Measurements from ENCODE around the gene CCDC182. TPM values are rescaled to one million over a fixed set of nuclear protein-coding genes. Genes with fewer than 3 reads are reported as not detected.

CCDC182 gene
- total RNA-seq, 1 donor from 2014 or later, result not detected

GRCh38 chr17:57735230-57735629 lies 9.9 kb downstream of the CCDC182 start:
- TF ChIP-seq CTCF (IDR thresholded peaks at IDR 0.05), result no peak
- ATAC-seq (no peak), DNase-seq (no peak)
- intact Hi-C loops (cut with DNase I), result no loop called here
- Histone ChIP-seq H3K27me3 (peaks cover 4% of the 10 kb centered on the region), H3K36me3 (no peaks in the 10 kb centered on the region), H3K4me1 (no peaks in the 10 kb centered on the region), H3K9me3 (no peaks in the 10 kb centered on the region), H3K4me3 (no peak overlapping the region), H3K27ac (no peak overlapping the region)

DNA sequence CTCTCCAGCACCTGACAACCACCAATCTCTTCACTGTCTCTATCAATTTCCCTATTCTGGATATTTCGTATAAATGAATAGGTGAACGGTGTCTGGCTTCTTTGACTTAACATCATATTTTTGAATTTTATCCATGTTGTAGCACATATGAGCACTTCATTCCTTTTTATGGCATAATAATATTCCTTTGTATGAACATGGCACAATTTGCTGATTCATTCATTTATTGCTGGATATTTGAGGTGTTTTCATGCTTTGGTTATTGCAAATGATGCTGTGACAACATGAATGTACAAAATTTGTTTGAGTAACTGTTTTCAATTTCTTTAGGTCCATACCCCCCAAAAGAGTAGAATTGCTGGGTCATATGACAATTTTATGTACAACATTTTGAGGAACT lies 12.0 kb downstream of the CCDC182 start:
- Histone ChIP-seq H3K27me3 (peaks cover 4% of the 10 kb centered on the region), H3K4me3 (no peak overlapping the region), H3K27ac (no peak overlapping the region), H3K36me3 (no peaks in the 10 kb centered on the region), H3K9me3 (no peaks in the 10 kb centered on the region), H3K4me1 (no peaks in the 10 kb centered on the region)
- intact Hi-C loops (cut with DNase I), result no loop called here
- DNase-seq (no peak), ATAC-seq (no peak)
- TF ChIP-seq CTCF (IDR thresholded peaks at IDR 0.05), result no peak

DNA sequence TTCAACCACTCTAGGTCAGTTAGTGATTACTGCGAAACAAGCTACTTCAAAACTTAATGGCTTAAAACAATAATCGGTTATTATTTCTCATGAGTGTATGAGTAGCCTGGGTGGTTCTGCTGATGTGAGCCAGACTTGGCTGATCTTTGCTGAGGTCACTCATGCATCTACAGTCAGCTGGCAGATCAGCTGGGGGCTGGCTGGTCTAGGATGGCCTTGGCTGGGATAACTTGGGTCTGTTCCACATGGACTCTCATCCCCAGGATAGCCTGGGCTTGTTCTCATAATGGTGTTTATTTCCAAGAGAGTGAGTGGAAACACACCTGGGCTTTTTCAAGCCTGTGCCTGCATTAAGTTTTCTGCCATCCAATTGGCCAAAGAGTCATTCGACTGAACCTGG lies 13.0 kb downstream of the CCDC182 start:
- Histone ChIP-seq H3K27me3 (peaks cover 4% of the 10 kb centered on the region), H3K4me1 (no peaks in the 10 kb centered on the region), H3K36me3 (no peaks in the 10 kb centered on the region), H3K4me3 (no peak overlapping the region), H3K27ac (no peak overlapping the region), H3K9me3 (no peaks in the 10 kb centered on the region)
- ATAC-seq (no peak), DNase-seq (no peak)
- intact Hi-C loops (cut with DNase I), result no loop called here
- no peak for TF ChIP-seq CTCF (IDR thresholded peaks at IDR 0.05)

- intact Hi-C loops (cut with DNase I), result no loop called here
- Histone ChIP-seq H3K4me3 (no peak overlapping the region), H3K4me1 (no peaks in the 10 kb centered on the region), H3K27ac (no peak overlapping the region), H3K27me3 (peaks cover 4% of the 10 kb centered on the region), H3K36me3 (no peaks in the 10 kb centered on the region), H3K9me3 (no peaks in the 10 kb centered on the region)
- DNase-seq (no peak), ATAC-seq (no peak)
- no peak for TF ChIP-seq CTCF (IDR thresholded peaks at IDR 0.05)
Measured at GRCh38 chr17:57730026-57730701, 14.9 kb downstream of the CCDC182 start.

GRCh38 chr17:57727630-57728175 lies 17.4 kb downstream of the CCDC182 start:
- H3K9me3 ChIP-seq, result no peaks in the 10 kb centered on the region
- no peak overlapping the region for H3K27ac ChIP-seq
- no peak overlapping the region for H3K4me3 ChIP-seq
- no peaks in the 10 kb centered on the region for H3K36me3 ChIP-seq
- ATAC-seq, result no peak
- DNase-seq, result no peak
- TF ChIP-seq CTCF (IDR thresholded peaks at IDR 0.05), result no peak
- intact Hi-C loops (cut with DNase I), result no loop called here
- H3K27me3 ChIP-seq, result no peaks in the 10 kb centered on the region
- H3K4me1 ChIP-seq, result no peaks in the 10 kb centered on the region

All from upper lobe of right lung (tissue), 1 donor.